GM23248 (cell line): ENCODE results near the gene MROH8. TPM values are rescaled to one million over a fixed set of nuclear protein-coding genes. Genes with fewer than 3 reads are reported as not detected.

ENCODE experiments used
- DNase-seq: peaks from one replicate; pipeline ENCODE4 v3.0.0-alpha.2; 2015
- H2AFZ ChIP-seq: fragments of 200-600 bp; sonication (generic); 2 replicates; pipeline ENCODE4 v1.6.1; 2016; ENCODE audit warnings: antibody characterized with exemption
- H3F3A ChIP-seq: fragments of 200-600 bp; sonication (generic); 2 replicates; pipeline ENCODE4 v1.6.1; 2016; ENCODE audit warnings: mild to moderate bottlenecking, antibody characterized with exemption, mixed run types; ENCODE audit not compliant: insufficient read depth
- H3K27ac ChIP-seq: fragments of 200-600 bp; sonication (generic); 2 replicates; pipeline ENCODE4 v1.5.1; 2016; ENCODE audit warnings: mild to moderate bottlenecking
- H3K27me3 ChIP-seq: fragments of 200-600 bp; sonication (generic); replicated peaks from 2 replicates; pipeline ENCODE4 v1.6.1; 2016; ENCODE audit warnings: mild to moderate bottlenecking; ENCODE audit not compliant: insufficient read depth
- H3K36me3 ChIP-seq: fragments of 200-600 bp; sonication (generic); 2 replicates; pipeline ENCODE4 v1.6.1; 2016; ENCODE audit warnings: low read depth, mild to moderate bottlenecking
- H3K4me1 ChIP-seq: fragments of 200-600 bp; sonication (generic); 2 replicates; pipeline ENCODE4 v1.6.1; 2016; ENCODE audit warnings: mild to moderate bottlenecking; ENCODE audit not compliant: insufficient read depth
- H3K4me2 ChIP-seq: fragments of 200-600 bp; sonication (generic); one replicate; pipeline ENCODE4 v1.6.1; 2016; ENCODE audit warnings: mild to moderate bottlenecking; ENCODE audit not compliant: unreplicated experiment
- H3K4me3 ChIP-seq: fragments of 200-600 bp; sonication (generic); 2 replicates; pipeline ENCODE4 v1.5.1; 2016; ENCODE audit warnings: mild to moderate bottlenecking
- H3K79me2 ChIP-seq: fragments of 200-600 bp; sonication (generic); 2 replicates; pipeline ENCODE4 v1.6.1; 2016; ENCODE audit warnings: mild to moderate bottlenecking; ENCODE audit not compliant: insufficient read depth
- H3K9ac ChIP-seq: fragments of 200-600 bp; sonication (generic); 2 replicates; pipeline ENCODE4 v1.6.1; 2016; ENCODE audit warnings: mild to moderate bottlenecking
- H3K9me2 ChIP-seq: fragments of 200-600 bp; sonication (generic); 2 replicates; pipeline ENCODE4 v1.6.1; 2016; ENCODE audit warnings: mixed run types, mild to moderate bottlenecking, moderate library complexity; ENCODE audit not compliant: insufficient read depth
- H3K9me3 ChIP-seq: fragments of 200-600 bp; sonication (generic); one replicate; pipeline ENCODE4 v1.6.1; 2017; ENCODE audit warnings: low read depth
- H4K20me1 ChIP-seq: fragments of 200-600 bp; sonication (generic); 2 replicates; pipeline ENCODE4 v1.6.0; 2016; ENCODE audit not compliant: insufficient read depth
- EZH2 ChIP-seq: fragments of 200-600 bp; sonication (generic); IDR thresholded peaks from 2 replicates; pipeline ENCODE4 v1.6.1; 2018; ENCODE audit warnings: antibody characterized with exemption, mild to moderate bottlenecking; ENCODE audit not compliant: insufficient read depth, poor library complexity, severe bottlenecking
- EZH2phosphoT487 ChIP-seq: fragments of 200-600 bp; sonication (generic); IDR thresholded peaks from 2 replicates; pipeline ENCODE4 v1.6.1; 2018; ENCODE audit warnings: antibody characterized with exemption, moderate library complexity, mild to moderate bottlenecking, low read depth; ENCODE audit not compliant: insufficient read depth
- WGBS, 2 experiments: methylation state at CpG; one replicate each; pipeline ENCODE4 v1.1.6; 2015 to 2017; ENCODE audit warnings: low lambda C conversion rate in 2 of 2, low coverage in 1 of 2; ENCODE audit errors: missing lambda C conversion rate in 2 of 2; 5-methylcytosine and 5-hydroxymethylcytosine counted together
- in situ Hi-C: fragments of 300-500 bp; cut with MboI; formaldehyde crosslinking; loops from 2 replicates; pipeline ENCODE4 v1.15.0; 2020
- polyA plus RNA-seq: library from polyadenylated mRNA; unstranded; fragments of >200 nt; fragmentation: Nextera tagmentation; extraction: Ambion mirVana; gene quantifications from 2 replicates; pipeline ENCODE4 v1.2.1, GENCODE V29; 2016
- total RNA-seq: library from RNA; depleted of rRNA; stranded (reverse); fragments of >200 nt; shearing (Covaris generic); gene quantifications from 2 replicates; pipeline ENCODE4 v1.2.3, GENCODE V29; 2014

Gene MROH8
- total and polyA plus RNA-seq, 2 experiments from 2014 or later, result 0.89 to 4.2 TPM

DNA sequence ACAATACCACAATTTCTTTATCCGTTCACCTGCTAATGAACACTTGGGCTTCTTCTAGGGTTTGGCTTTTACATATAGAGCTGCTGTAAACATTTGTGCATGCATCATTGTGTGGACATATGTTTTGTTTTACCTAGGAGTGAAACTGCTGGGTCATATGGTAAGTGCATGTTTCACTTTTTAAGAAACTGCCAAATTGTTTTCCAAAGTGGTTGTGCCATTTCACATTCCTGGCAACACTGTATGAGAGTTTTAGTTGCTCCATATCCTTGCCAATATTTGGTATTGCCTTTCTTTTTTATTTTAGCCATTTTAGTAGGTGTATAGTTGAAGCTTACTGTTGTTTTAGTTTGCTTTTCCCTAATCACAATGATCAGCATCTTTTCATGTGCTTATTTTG lies 14.3 kb downstream of the MROH8 start:
- H3F3A ChIP-seq, result no peaks in the 10 kb centered on the region
- H3K27ac ChIP-seq, result no peak overlapping the region
- TF ChIP-seq EZH2, result no peak
- TF ChIP-seq EZH2phosphoT487, result no peak
- no peak for DNase-seq
- H3K4me2 ChIP-seq, result no peak overlapping the region
- no peaks in the 10 kb centered on the region for H3K4me1 ChIP-seq
- no peaks in the 10 kb centered on the region for H3K27me3 ChIP-seq
- H2AFZ ChIP-seq, result no peak overlapping the region
- H4K20me1 ChIP-seq, result no peaks in the 10 kb centered on the region
- no peaks in the 10 kb centered on the region for H3K9me3 ChIP-seq
- no peak overlapping the region for H3K9ac ChIP-seq
- in situ Hi-C loops, result no loop called here
- no peaks in the 10 kb centered on the region for H3K9me2 ChIP-seq
- H3K79me2 ChIP-seq, result no peaks in the 10 kb centered on the region
- no peak overlapping the region for H3K4me3 ChIP-seq
- 71 to 80% methylated on average over 1 of the region's 1 CpG for WGBS, 2 experiments
- H3K36me3 ChIP-seq, result no peaks in the 10 kb centered on the region

DNA sequence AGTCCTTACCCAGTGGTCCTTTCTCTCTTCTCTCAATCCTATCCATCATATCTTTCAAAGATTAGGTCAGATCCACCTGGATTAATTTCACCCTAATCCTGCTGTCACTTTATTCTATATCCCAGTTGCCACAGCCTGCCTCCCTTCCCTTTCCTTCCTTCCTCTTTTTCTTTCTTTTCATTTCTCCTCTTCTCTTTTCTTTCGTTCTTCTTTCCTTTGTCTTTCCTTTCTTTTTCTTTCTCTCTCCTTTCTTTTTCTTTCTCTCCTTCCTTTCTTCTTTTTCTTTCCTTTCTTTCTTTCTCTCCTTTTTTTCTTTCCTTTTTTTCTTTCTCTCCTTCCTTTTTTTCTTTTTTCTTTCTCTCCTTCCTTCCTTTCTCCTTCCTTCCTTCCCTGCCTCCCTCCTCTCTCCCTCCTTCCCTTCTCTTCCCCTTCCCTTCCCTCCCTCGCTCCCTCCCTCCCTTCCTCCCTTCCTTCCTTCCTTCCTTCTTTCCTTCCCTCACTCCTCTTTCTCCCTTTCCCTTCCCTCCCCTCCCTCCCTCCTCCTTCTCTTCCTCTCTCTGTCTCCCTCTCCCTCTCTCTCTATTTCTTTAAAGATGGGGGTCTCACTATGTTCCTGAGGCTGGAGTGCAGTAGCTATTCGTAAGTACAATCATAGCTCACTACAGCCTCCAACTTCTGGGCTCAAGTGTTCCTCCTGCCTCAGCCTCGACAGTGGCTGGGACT lies 15.4 kb downstream of the MROH8 start:
- 57 to 62% methylated on average over 3 to 4 of the region's 4 CpGs for WGBS, 2 experiments
- no peaks in the 10 kb centered on the region for H4K20me1 ChIP-seq
- H3K9me3 ChIP-seq, result no peaks in the 10 kb centered on the region
- no peaks in the 10 kb centered on the region for H3K36me3 ChIP-seq
- TF ChIP-seq EZH2 (no peak), EZH2phosphoT487 (no peak)
- in situ Hi-C loops, result no loop called here
- no peaks in the 10 kb centered on the region for H3K27me3 ChIP-seq
- no peak overlapping the region for H3K9ac ChIP-seq
- no peaks in the 10 kb centered on the region for H3K9me2 ChIP-seq
- H3K4me1 ChIP-seq, result no peaks in the 10 kb centered on the region
- H3K4me2 ChIP-seq, result no peak overlapping the region
- H3K4me3 ChIP-seq, result no peak overlapping the region
- no peaks in the 10 kb centered on the region for H3K79me2 ChIP-seq
- H2AFZ ChIP-seq, result no peak overlapping the region
- H3F3A ChIP-seq, result no peaks in the 10 kb centered on the region
- DNase-seq, result no peak
- no peak overlapping the region for H3K27ac ChIP-seq

GRCh38 chr20:37162646-37163045 lies 16.7 kb downstream of the MROH8 start:
- no peaks in the 10 kb centered on the region for H3K9me2 ChIP-seq
- H4K20me1 ChIP-seq, result no peaks in the 10 kb centered on the region
- no peaks in the 10 kb centered on the region for H3K9me3 ChIP-seq
- no peak for DNase-seq
- in situ Hi-C loops, result no loop called here
- no peak overlapping the region for H3K9ac ChIP-seq
- no peaks in the 10 kb centered on the region for H3K79me2 ChIP-seq
- no peaks in the 10 kb centered on the region for H3K4me1 ChIP-seq
- 42 to 56% methylated on average over 6 of the region's 6 CpGs for WGBS, 2 experiments
- no peak overlapping the region for H3K4me3 ChIP-seq
- no peak overlapping the region for H2AFZ ChIP-seq
- no peak overlapping the region for H3K4me2 ChIP-seq
- TF ChIP-seq EZH2, result no peak
- no peak for TF ChIP-seq EZH2phosphoT487
- H3K27ac ChIP-seq, result no peak overlapping the region
- no peaks in the 10 kb centered on the region for H3K27me3 ChIP-seq
- no peaks in the 10 kb centered on the region for H3K36me3 ChIP-seq
- H3F3A ChIP-seq, result no peaks in the 10 kb centered on the region

GRCh38 chr20:37161830-37162549 lies 17.4 kb downstream of the MROH8 start:
- Histone ChIP-seq H3K36me3 (no peaks in the 10 kb centered on the region), H3K9me2 (no peaks in the 10 kb centered on the region), H3K4me1 (no peaks in the 10 kb centered on the region), H3K27me3 (no peaks in the 10 kb centered on the region), H3K9ac (no peak overlapping the region), H2AFZ (no peak overlapping the region), H3K4me2 (no peak overlapping the region), H3K79me2 (no peaks in the 10 kb centered on the region), H3K9me3 (no peaks in the 10 kb centered on the region), H3K4me3 (no peak overlapping the region), H4K20me1 (no peaks in the 10 kb centered on the region), H3F3A (no peaks in the 10 kb centered on the region), H3K27ac (no peak overlapping the region)
- 53 to 54% methylated on average over 12 of the region's 12 CpGs for WGBS, 2 experiments
- TF ChIP-seq EZH2, result no peak
- no peak for TF ChIP-seq EZH2phosphoT487
- peak; percentile 8 for DNase-seq
- in situ Hi-C loops, result no loop called here
